IgD-negative memory B cell (primary cell): ENCODE data around the gene RBPMS2. TPM values are rescaled to one million over a fixed set of nuclear protein-coding genes. Genes with fewer than 3 reads are reported as not detected.

Source experiments
- H3K27ac Mint-ChIP-seq, 3 donors: one replicate each; pipeline ENCODE4 v1.8.0; 2020 to 2022; ENCODE audit warnings: mild to moderate bottlenecking in 3 of 3, mixed read lengths in 3 of 3, moderate library complexity in 1 of 3
- H3K27me3 Mint-ChIP-seq: one replicate; pipeline ENCODE4 v1.8.0; 2021; ENCODE audit warnings: mixed read lengths
- H3K36me3 Mint-ChIP-seq: one replicate; pipeline ENCODE4 v1.8.0; 2020; ENCODE audit warnings: mild to moderate bottlenecking, mixed read lengths
- H3K4me1 Mint-ChIP-seq, 3 donors: one replicate each; pipeline ENCODE4 v1.8.0; 2020 to 2022; ENCODE audit warnings: mixed read lengths in 3 of 3, mild to moderate bottlenecking in 1 of 3
- H3K4me3 Mint-ChIP-seq, 4 donors: one replicate each; pipeline ENCODE4 v1.8.0; 2020 to 2022; ENCODE audit warnings: mild to moderate bottlenecking in 4 of 4, mixed read lengths in 4 of 4, moderate library complexity in 3 of 4
- H3K9me3 Mint-ChIP-seq, 3 donors: one replicate each; pipeline ENCODE4 v1.8.0; 2020 to 2021; ENCODE audit warnings: mixed read lengths in 3 of 3, mild to moderate bottlenecking in 1 of 3
- polyA plus RNA-seq: library from polyadenylated mRNA; unstranded; fragments of 300-500 nt; fragmentation: Illumina TruSeq; gene quantifications from one replicate; pipeline ENCODE4 v1.2.3, GENCODE V29; 2021

Gene RBPMS2
- polyA plus RNA-seq, 1 donor from 2014 or later = 0.14 TPM

DNA sequence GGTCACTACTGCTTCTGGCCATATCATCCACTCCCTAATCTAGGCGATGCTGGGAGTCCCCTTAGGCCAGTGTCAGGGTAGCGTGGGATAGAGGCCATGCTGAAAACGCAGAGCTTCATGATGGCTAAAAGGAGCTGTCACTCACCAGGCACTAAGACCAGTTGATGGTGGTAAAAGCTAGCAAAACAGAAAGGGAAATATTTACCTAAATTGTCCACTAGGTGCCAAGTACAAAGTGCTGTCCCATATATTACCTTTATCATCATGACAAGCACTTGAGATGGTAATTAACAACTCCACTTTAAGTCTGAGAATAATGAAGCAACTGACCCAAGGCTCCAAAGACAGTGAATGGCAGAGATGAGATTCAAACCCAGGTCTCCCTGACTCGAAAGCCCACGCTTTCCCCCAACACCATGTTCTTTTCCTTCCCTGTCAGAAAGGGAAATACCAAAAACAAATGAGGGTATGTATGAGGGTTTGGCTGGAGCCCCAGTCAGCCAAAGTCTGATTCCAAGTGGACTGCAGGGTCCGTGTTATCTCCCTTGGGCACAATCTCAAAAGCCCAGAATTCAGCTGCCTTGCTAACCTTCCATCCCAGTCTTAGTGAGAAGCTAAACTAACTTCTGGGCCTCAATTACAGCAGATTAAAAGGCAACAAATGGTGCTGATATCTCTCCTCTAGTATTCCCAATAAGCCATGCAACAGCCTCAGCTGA, 84.7 kb downstream of the RBPMS2 start:
- Mint-ChIP-seq H3K27ac (peak overlapping the region; percentile 31 to 74 (median 67)), H3K4me3 (no peak overlapping the region), H3K9me3 (no peaks in the 10 kb centered on the region), H3K36me3 (peaks cover 8% of the 10 kb centered on the region), H3K4me1 (peaks cover 6 to 19% (median 8%) of the 10 kb centered on the region in 3 donors), H3K27me3 (no peaks in the 10 kb centered on the region)

DNA sequence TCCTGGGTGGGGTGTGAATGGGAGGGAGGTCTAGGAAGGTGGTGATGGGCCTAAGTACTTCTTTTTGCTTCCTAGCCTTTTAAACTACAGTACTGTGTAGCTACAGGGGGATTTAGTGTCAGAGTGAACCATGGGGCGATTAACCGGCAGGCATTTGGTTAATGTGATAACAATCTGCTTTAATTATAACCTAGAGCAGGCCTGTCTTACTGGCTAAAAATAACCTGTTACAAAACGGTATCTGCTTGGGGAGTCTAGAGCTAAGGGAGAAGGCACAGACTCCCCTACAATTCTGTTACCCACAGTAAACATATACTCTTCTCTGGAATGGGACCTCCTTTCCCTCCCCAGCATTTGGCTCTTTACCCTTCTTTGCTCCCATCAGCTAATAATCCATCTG, 85.4 kb downstream of the RBPMS2 start:
- H3K27me3 Mint-ChIP-seq = no peaks in the 10 kb centered on the region
- peak overlapping the region in 1 of 3 donors; percentile 23 for H3K27ac Mint-ChIP-seq
- no peaks in the 10 kb centered on the region for H3K9me3 Mint-ChIP-seq
- H3K4me1 Mint-ChIP-seq = peaks cover 0 to 12% (median 2%) of the 10 kb centered on the region in 3 donors
- no peak overlapping the region for H3K4me3 Mint-ChIP-seq
- peaks cover 5% of the 10 kb centered on the region for H3K36me3 Mint-ChIP-seq

Other genes starting within 250 kb of the RBPMS2 start
- 2.4 TPM for gene PIF1, start 50.1 kb upstream of the RBPMS2 start, polyA plus RNA-seq
- gene PLEKHO2, start 66.3 kb upstream of the RBPMS2 start, polyA plus RNA-seq = 45.1 TPM
- gene ANKDD1A, start 136.3 kb upstream of the RBPMS2 start, polyA plus RNA-seq = 3.4 TPM
- gene SPG21, start 214.3 kb upstream of the RBPMS2 start, polyA plus RNA-seq = 137 TPM